Measurements from ENCODE around the gene ADCY4. TPM values are rescaled to one million over a fixed set of nuclear protein-coding genes. Genes with fewer than 3 reads are reported as not detected.
A peak's percentile ranks its signal among the peaks of the same experiment; 100 is the strongest.

ADCY4 gene
- total and polyA plus RNA-seq, 2 of the 8 experiments (the other 6 are each of a cell fraction or from before 2014, with no cell fraction given), result 0.27 to 0.35 TPM

- H3K18ac ChIP-seq (ENCODE audit: extremely low read depth, low read length), result no peak overlapping the region
- H2AK5ac ChIP-seq (ENCODE audit: low read depth, low read length), result no peak overlapping the region
- peak overlapping the region in 3 of 4 experiments; percentile 63 to 91 (median 68); a peak in 4 of 7 replicates for H3K9ac ChIP-seq (replicated peaks in 1 of 4; ENCODE audit: extremely low read depth in 1 of 4, low read depth in 3 of 4, low read length in 3 of 4)
- H4K8ac ChIP-seq (ENCODE audit: extremely low read depth, insufficient read depth, low read length), result peak overlapping the region; percentile 92; the same call in 1 of the 2 replicates
- peaks cover 4% of the 10 kb centered on the region; the same call in 1 of the 2 replicates for H3K23me2 ChIP-seq (ENCODE audit: low read depth, low read length)
- no peak overlapping the region for H3K23ac ChIP-seq (ENCODE audit: insufficient read length)
- H3K4me2 ChIP-seq (ENCODE audit: insufficient read depth in 1 of 2, low read depth in 2 of 2, low read length in 2 of 2), result peak overlapping the region; percentile 85 to 96
- DNase-seq (ENCODE audit: low read depth in 1 of 2, low spot score in 2 of 2) (no peak), FAIRE-seq (no peak)
- no peak overlapping the region for H2AFZ ChIP-seq (ENCODE audit: low read length)
- 82% methylated on average over 7 of the region's 7 CpGs; no CpG with 5 or more reads in 1 of the 2 experiments for WGBS, 2 experiments (ENCODE audit: extremely low coverage in 1 of 2, insufficient coverage in 1 of 2, insufficient read length in 1 of 2, insufficient replicate concordance in 2 of 2, low coverage in 1 of 2, low lambda C conversion rate in 2 of 2, missing lambda C conversion rate in 1 of 2)
- no peak overlapping the region for H3K4ac ChIP-seq (replicated peaks; ENCODE audit: insufficient read length, low read depth, low read length)
- H2BK120ac ChIP-seq (replicated peaks; ENCODE audit: low read depth, low read length), result no peak overlapping the region
- no peak overlapping the region for H2BK12ac ChIP-seq (ENCODE audit: low read depth, low read length)
- H3K4me1 ChIP-seq (replicated peaks in 1 of 4; ENCODE audit: control insufficient read depth in 3 of 4, insufficient read depth in 4 of 4, low read length in 3 of 4), result peaks cover 0 to 7% (median 4%) of the 10 kb centered on the region in 4 experiments; a peak in 5 of 7 replicates
- H2BK15ac ChIP-seq (ENCODE audit: low read length), result no peak overlapping the region
- no peaks in the 10 kb centered on the region for H3K27me3 ChIP-seq (replicated peaks in 1 of 4; ENCODE audit: control insufficient read depth in 3 of 4, extremely low read depth in 1 of 4, insufficient read depth in 3 of 4, low read length in 3 of 4)
- 0 out of 2 replicates have a peak overlapping the region, but pooled peaks have one; percentile 12 for H2BK5ac ChIP-seq (ENCODE audit: low read depth, low read length)
- no peak overlapping the region for H3K27ac ChIP-seq (ENCODE audit: low read depth, low read length)
- peaks cover 4 to 13% of the 10 kb centered on the region in 2 experiments; a peak in 2 of 4 replicates for H3K79me2 ChIP-seq (ENCODE audit: control insufficient read depth in 1 of 2, insufficient read depth in 2 of 2, low read length in 2 of 2)
- TF ChIP-seq CTBP2 (IDR thresholded peaks at IDR 0.05; ENCODE audit: borderline replicate concordance, insufficient read depth, insufficient read length, low read length) (no peak), RNF2 (IDR thresholded peaks at IDR 0.05; ENCODE audit: borderline replicate concordance, low read depth, low read length, missing control alignments, poor library complexity, severe bottlenecking) (no peak)
- peaks cover 17 to 27% (median 23%) of the 10 kb centered on the region in 4 experiments for H3K36me3 ChIP-seq (ENCODE audit: control insufficient read depth in 2 of 4, insufficient read depth in 4 of 4, low read length in 3 of 4)
- no peaks in the 10 kb centered on the region for H4K20me1 ChIP-seq (replicated peaks in 1 of 2; ENCODE audit: control insufficient read depth in 1 of 2, insufficient read depth in 2 of 2, low read length in 2 of 2)
- ChIA-PET POLR2A (ENCODE audit: partially characterized antibody) (interaction anchor here (1.0 to 6.1 kb wide), 14 partner anchors 8 to 152 kb away, joined by 3 to 50 read pairs (median 7); partner anchors contain the start of genes CHMP4A, CIDEB, GMPR2 and LTB4R), CTCF (ENCODE audit: partially characterized antibody) (interaction anchor here (0.7 to 9.0 kb wide), 16 partner anchors 9 to 241 kb away, joined by 3 to 163 read pairs (median 8); partner anchors contain the start of genes CHMP4A, CIDEB, IPO4 and KHNYN)
- no peaks in the 10 kb centered on the region; a peak in 1 of 4 replicates for H3K9me3 ChIP-seq (ENCODE audit: insufficient read depth in 2 of 2, low read depth in 1 of 2, low read length in 1 of 2)
- no peak overlapping the region for H3K56ac ChIP-seq (replicated peaks; ENCODE audit: insufficient read length, low read depth, low read length)
- H4K91ac ChIP-seq (replicated peaks; ENCODE audit: insufficient read length, low read length), result no peak overlapping the region
- no peak overlapping the region for H2BK20ac ChIP-seq (ENCODE audit: low read length)
- no peak overlapping the region for H3K14ac ChIP-seq (ENCODE audit: insufficient read length)
- no peak overlapping the region for H4K5ac ChIP-seq (ENCODE audit: insufficient read length, low read depth, low read length)
- peaks cover 5% of the 10 kb centered on the region; the same call in 1 of the 2 replicates for H3K79me1 ChIP-seq (ENCODE audit: low read depth, low read length)
- peak overlapping the region; percentile 76 to 91 (median 88) for H3K4me3 ChIP-seq (ENCODE audit: extremely low read depth in 1 of 4, insufficient read depth in 2 of 4, low read depth in 3 of 4, low read length in 4 of 4)
These were observed 36.0 kb downstream of the ADCY4 start for GRCh38 chr14:24298892-24299254.
